Measurements from ENCODE around the gene KIF25. TPM values are rescaled to one million over a fixed set of nuclear protein-coding genes. Genes with fewer than 3 reads are reported as not detected.

Gene KIF25
- total RNA-seq, 1 donor from 2014 or later: not detected

GRCh38 chr6:167978607-167979006 is 18.9 kb upstream of the KIF25 start:
- Mint-ChIP-seq H3K27ac (ENCODE audit: unreplicated experiment) (no peak overlapping the region), H3K27me3 (ENCODE audit: unreplicated experiment) (peaks cover 9% of the 10 kb centered on the region), H3K36me3 (ENCODE audit: low read depth, unreplicated experiment) (peaks cover 6% of the 10 kb centered on the region), H3K4me3 (ENCODE audit: unreplicated experiment) (no peak overlapping the region), H3K9me3 (ENCODE audit: unreplicated experiment) (no peaks in the 10 kb centered on the region), H3K4me1 (ENCODE audit: unreplicated experiment) (peaks cover 26% of the 10 kb centered on the region)
- DNase-seq (ENCODE audit: low spot score): no peak
- TF ChIP-seq CTCF (IDR thresholded peaks at IDR 0.05; ENCODE audit: unreplicated experiment): no peak

GRCh38 chr6:167979436-167980139 is 17.9 kb upstream of the KIF25 start:
- no peaks in the 10 kb centered on the region for H3K9me3 Mint-ChIP-seq (ENCODE audit: unreplicated experiment)
- TF ChIP-seq CTCF (IDR thresholded peaks at IDR 0.05; ENCODE audit: unreplicated experiment): no peak
- H3K4me1 Mint-ChIP-seq (ENCODE audit: unreplicated experiment): peaks cover 26% of the 10 kb centered on the region
- no peak overlapping the region for H3K27ac Mint-ChIP-seq (ENCODE audit: unreplicated experiment)
- DNase-seq (ENCODE audit: low spot score): no peak
- peaks cover 5% of the 10 kb centered on the region for H3K36me3 Mint-ChIP-seq (ENCODE audit: low read depth, unreplicated experiment)
- H3K4me3 Mint-ChIP-seq (ENCODE audit: unreplicated experiment): no peak overlapping the region
- peaks cover 9% of the 10 kb centered on the region for H3K27me3 Mint-ChIP-seq (ENCODE audit: unreplicated experiment)

GRCh38 chr6:167980911-167981580 is 16.4 kb upstream of the KIF25 start:
- H3K4me1 Mint-ChIP-seq (ENCODE audit: unreplicated experiment): peaks cover 24% of the 10 kb centered on the region
- no peak overlapping the region for H3K4me3 Mint-ChIP-seq (ENCODE audit: unreplicated experiment)
- no peaks in the 10 kb centered on the region for H3K36me3 Mint-ChIP-seq (ENCODE audit: low read depth, unreplicated experiment)
- DNase-seq (ENCODE audit: low spot score): no peak
- H3K27ac Mint-ChIP-seq (ENCODE audit: unreplicated experiment): peak overlapping the region; percentile 0
- TF ChIP-seq CTCF (IDR thresholded peaks at IDR 0.05; ENCODE audit: unreplicated experiment): no peak
- no peaks in the 10 kb centered on the region for H3K9me3 Mint-ChIP-seq (ENCODE audit: unreplicated experiment)
- peaks cover 3% of the 10 kb centered on the region for H3K27me3 Mint-ChIP-seq (ENCODE audit: unreplicated experiment)

GRCh38 chr6:167981916-167982462 is 15.5 kb upstream of the KIF25 start:
- Mint-ChIP-seq H3K4me1 (ENCODE audit: unreplicated experiment) (peaks cover 24% of the 10 kb centered on the region), H3K4me3 (ENCODE audit: unreplicated experiment) (no peak overlapping the region)

More at GRCh38 chr6:167981916-167982462, 15.5 kb upstream of the KIF25 start:
- TF ChIP-seq CTCF (IDR thresholded peaks at IDR 0.05; ENCODE audit: unreplicated experiment): no peak
- peaks cover 3% of the 10 kb centered on the region for H3K27me3 Mint-ChIP-seq (ENCODE audit: unreplicated experiment)
- no peaks in the 10 kb centered on the region for H3K9me3 Mint-ChIP-seq (ENCODE audit: unreplicated experiment)
- H3K36me3 Mint-ChIP-seq (ENCODE audit: low read depth, unreplicated experiment): no peaks in the 10 kb centered on the region
- no peak for DNase-seq (ENCODE audit: low spot score)
- H3K27ac Mint-ChIP-seq (ENCODE audit: unreplicated experiment): no peak overlapping the region

Data from endothelial cell (in vitro differentiated cells).